K562 (cell line): Measurements from ENCODE around the gene GPHN. TPM values are rescaled to one million over a fixed set of nuclear protein-coding genes. Genes with fewer than 3 reads are reported as not detected.
A peak's percentile ranks its signal among the peaks of the same experiment; 100 is the strongest.

ENCODE experiments used
- ATAC-seq: fragments of 200-7000 bp; cut with Tn5 transposase; 3 replicates; pipeline ENCODE4 v1.9.1; 2020; ENCODE audit warnings: moderate library complexity
- BruUV-seq: library from RNA; stranded (reverse); fragments of 400-500 nt; replicated peaks from 2 replicates; lab custom pipeline; 2021; lab: Mats Ljungman, UMichigan
- CTCF ChIA-PET: fragments of 300-600 bp; formaldehyde crosslinking; extraction: SDS; loops from one replicate; lab custom pipeline; 2021; ENCODE audit warnings: low intra/inter-chr PET ratio; lab: Yijun Ruan, JAX
- POLR2A ChIA-PET: fragments of 300-600, 350-650 bp; sonication (Branson Sonifier 250); formaldehyde crosslinking; extraction: SDS; loops from one replicate; lab custom pipeline; 2021; ENCODE audit warnings: antibody characterized with exemption, inconsistent platforms; lab: Yijun Ruan, JAX
- DNase-seq, 4 experiments: peaks; one replicate each; pipeline versions ENCODE4 v3.0.0 to v3.0.0-alpha.2; 2011 to 2018; ENCODE audit warnings: low spot score in 3 of 4, mixed read lengths in 3 of 4; ENCODE audit errors: extremely low read depth in 1 of 4
- FAIRE-seq: peaks from 2 replicates; lab custom pipeline; 2011; peaks lifted over from hg19 to GRCh38; lab: Jason Lieb, UNC
- H2AFZ ChIP-seq: 2 replicates; pipeline ENCODE4 v1.6.0; 2011; ENCODE audit warnings: low read depth, low read length, control low read depth, inconsistent platforms
- H3K27ac ChIP-seq: fragments of 200-600 bp; 3 replicates; pipeline ENCODE4 v1.8.0; 2011; ENCODE audit warnings: low read depth, mild to moderate bottlenecking, control low read depth, inconsistent platforms, low read length, moderate library complexity, mixed read lengths; ENCODE audit errors: extremely low read depth
- H3K27me3 ChIP-seq, 2 experiments: fragments of 300-600 bp in 1 of 2; 2 replicates in 1 of 2; 3 replicates in 1 of 2; pipeline versions ENCODE4 v1.6.0 to v1.8.0; 2011; ENCODE audit warnings: inconsistent platforms in 2 of 2, low read length in 2 of 2, mild to moderate bottlenecking in 1 of 2, mixed read lengths in 1 of 2, moderate library complexity in 1 of 2; ENCODE audit not compliant: control insufficient read depth in 2 of 2, insufficient read depth in 2 of 2
- H3K36me3 ChIP-seq: fragments of 300-600 bp; 3 replicates; pipeline ENCODE4 v1.8.0; 2011; ENCODE audit warnings: mild to moderate bottlenecking, low read length, inconsistent platforms; ENCODE audit not compliant: control insufficient read depth, insufficient read depth
- H3K4me1 ChIP-seq, 2 experiments: fragments of 200-600 bp in 1 of 2; replicated peaks in 1 of 2; 2 replicates in 1 of 2; 3 replicates in 1 of 2; pipeline versions ENCODE4 v1.5.1 to v1.8.0; 2011; ENCODE audit warnings: inconsistent platforms in 2 of 2, low read length in 2 of 2, mild to moderate bottlenecking in 1 of 2, mixed read lengths in 1 of 2, moderate library complexity in 1 of 2; ENCODE audit not compliant: control insufficient read depth in 2 of 2, insufficient read depth in 2 of 2
- H3K4me2 ChIP-seq: 2 replicates; pipeline ENCODE4 v1.6.1; 2011; ENCODE audit warnings: low read length, control low read depth, inconsistent platforms, mixed read lengths; ENCODE audit not compliant: insufficient read depth
- H3K4me3 ChIP-seq: fragments of 200-600 bp; sonication (generic), shearing (Covaris generic); 2 replicates; pipeline ENCODE4 v1.5.1; 2016; ENCODE audit warnings: control low read depth, inconsistent platforms
- H3K79me2 ChIP-seq: fragments of 200-600 bp; 3 replicates; pipeline ENCODE4 v1.8.0; 2011; ENCODE audit warnings: low read length, inconsistent platforms; ENCODE audit not compliant: control insufficient read depth, insufficient read depth
- H3K9ac ChIP-seq, 2 experiments: 2 replicates each; pipeline versions ENCODE4 v1.6.0 to v1.6.1; 2011; ENCODE audit warnings: low read depth in 2 of 2, low read length in 2 of 2, control low read depth in 1 of 2, inconsistent platforms in 1 of 2, mild to moderate bottlenecking in 1 of 2, mixed read lengths in 1 of 2; ENCODE audit not compliant: insufficient read depth in 1 of 2
- H3K9me1 ChIP-seq: one replicate; pipeline ENCODE4 v1.6.0; 2011; ENCODE audit warnings: inconsistent platforms, mild to moderate bottlenecking, low read length, moderate library complexity; ENCODE audit not compliant: control insufficient read depth, insufficient read depth
- H3K9me3 ChIP-seq: replicated peaks from 2 replicates; pipeline ENCODE4 v1.5.1; 2011; ENCODE audit warnings: low read depth, low read length, inconsistent platforms; ENCODE audit not compliant: control insufficient read depth, insufficient read depth
- H4K20me1 ChIP-seq: replicated peaks from 2 replicates; pipeline ENCODE4 v1.6.1; 2011; ENCODE audit warnings: low read length, inconsistent platforms, mixed read lengths; ENCODE audit not compliant: control insufficient read depth, insufficient read depth
- DLX4 ChIP-seq: fragments of 250-450 bp; sonication (Bioruptor Pico); IDR thresholded peaks from 2 replicates; pipeline ENCODE4 v1.6.1; 2021; ENCODE audit warnings: mild to moderate bottlenecking
- NFIC ChIP-seq: fragments of 450-650 bp; IDR thresholded peaks from 2 replicates; pipeline ENCODE4 v1.6.1; 2017; ENCODE audit warnings: mild to moderate bottlenecking, inconsistent platforms
- NFIX ChIP-seq: fragments of 250-450 bp; sonication (Bioruptor Pico); IDR thresholded peaks from 2 replicates; pipeline ENCODE4 v1.4.0; 2020; ENCODE audit warnings: low read depth, mild to moderate bottlenecking, moderate library complexity
- NFYB ChIP-seq: IDR thresholded peaks from 2 replicates; pipeline ENCODE4 v1.6.1; 2011; ENCODE audit warnings: mild to moderate bottlenecking, moderate library complexity; ENCODE audit not compliant: insufficient read length; ENCODE audit errors: extremely low read depth
- STAT6 ChIP-seq: sonication (generic); formaldehyde crosslinking; IDR thresholded peaks from 2 replicates; pipeline ENCODE4 v1.8.1; 2023; ENCODE audit warnings: mild to moderate bottlenecking, missing genetic modification reagents
- WGBS: fragments of 100-300 bp; shearing (Covaris generic); methylation state at CpG from one replicate; pipeline ENCODE4 v1.1.6; 2016; ENCODE audit warnings: low coverage, mixed read lengths; ENCODE audit not compliant: insufficient coverage; ENCODE audit errors: missing lambda C conversion rate; 5-methylcytosine and 5-hydroxymethylcytosine counted together
- in situ Hi-C: fragments of 300-500 bp; cut with MboI; formaldehyde crosslinking; loops from 4 replicates; pipeline ENCODE4 v1.15.0; 2018; ENCODE audit warnings: inconsistent platforms, mixed read lengths
- intact Hi-C: fragments of 100-400 bp; cut with micrococcal nuclease; formaldehyde crosslinking; loops from 2 replicates; pipeline ENCODE4 v1.14.2; 2022
- polyA plus RNA-seq, 8 experiments: library from polyadenylated mRNA; depleted of rRNA in 4 of 8; stranded (reverse) in 5 of 8; unstranded in 3 of 8; fragments of >200 nt; fragmentation: Nextera tagmentation in 2 of 8; fragmentation: Illumina TruSeq in 1 of 8; extraction: Ambion mirVana in 2 of 8; extraction: Trizol in 1 of 8; gene quantifications; 2 replicates each; pipeline versions ENCODE4 v1.2.1 to v1.2.3, GENCODE V29; 2011 to 2014; ENCODE audit warnings: inconsistent platforms in 1 of 8, missing spikeins in 1 of 8
- total RNA-seq, 7 experiments: library from RNA; depleted of rRNA in 6 of 7; stranded (reverse); fragments of >200 nt in 6 of 7; fragmentation: Illumina TruSeq in 2 of 7; extraction: Trizol in 2 of 7; gene quantifications; 2 replicates each; pipeline versions ENCODE4 v1.2.1 to v1.2.3, GENCODE V29; 2011 to 2021; ENCODE audit warnings: low replicate concordance in 1 of 7

The GPHN gene
- total and polyA plus RNA-seq, 9 of the 15 experiments (the other 6 are each of a cell fraction or from before 2014, with no cell fraction given): 5.9 to 16.0 (median 11.4) TPM

GRCh38 chr14:67031920-67032774, 524.2 kb downstream of the GPHN start:
- no TSS peak for BruUV-seq
- in situ Hi-C loops: no loop called here
- POLR2A ChIA-PET: no interaction called here

GRCh38 chr14:67045440-67045839, 537.5 kb downstream of the GPHN start:
- DNase-seq: no peak
- Histone ChIP-seq H3K27ac (no peak overlapping the region), H3K27me3 (no peaks in the 10 kb centered on the region), H3K4me3 (no peak overlapping the region), H3K79me2 (no peaks in the 10 kb centered on the region), H3K4me2 (no peak overlapping the region), H3K36me3 (no peaks in the 10 kb centered on the region), H3K4me1 (no peaks in the 10 kb centered on the region), H3K9ac (no peak overlapping the region), H4K20me1 (no peaks in the 10 kb centered on the region), H3K9me3 (no peaks in the 10 kb centered on the region), H2AFZ (no peak overlapping the region), H3K9me1 (no peaks in the 10 kb centered on the region)
- in situ Hi-C loops: no loop called here
- ATAC-seq: no peak
- no peak for TF ChIP-seq STAT6 (CRISPR knock-in tag)
- CTCF ChIA-PET: no interaction called here
- intact Hi-C loops: no loop called here
- FAIRE-seq: no peak
- POLR2A ChIA-PET: no interaction called here
- no TSS peak for BruUV-seq

More at GRCh38 chr14:67031920-67032774, 524.2 kb downstream of the GPHN start:
- WGBS: 45% methylated on average over 3 of the region's 3 CpGs
- no peak for FAIRE-seq
- Histone ChIP-seq H3K9ac (no peak overlapping the region), H3K4me1 (no peaks in the 10 kb centered on the region), H3K36me3 (no peaks in the 10 kb centered on the region), H3K9me3 (no peaks in the 10 kb centered on the region), H3K27me3 (no peaks in the 10 kb centered on the region), H3K9me1 (no peaks in the 10 kb centered on the region), H3K4me3 (no peak overlapping the region), H3K27ac (no peak overlapping the region), H3K4me2 (no peak overlapping the region), H4K20me1 (no peaks in the 10 kb centered on the region), H3K79me2 (no peaks in the 10 kb centered on the region), H2AFZ (no peak overlapping the region)
- intact Hi-C loops: no loop called here
- ATAC-seq: no peak
- TF ChIP-seq NFIX (CRISPR knock-in tag) (peak; percentile 84), NFIC (peak; percentile 91), NFYB (no peak), DLX4 (CRISPR knock-in tag) (no peak)
- DNase-seq: no peak
- CTCF ChIA-PET: no interaction called here
